KMS-11 (cell line): ENCODE data around the gene MRTFA.

Experiments
- H2AFZ ChIP-seq: fragments of 200-600 bp; sonication (generic); 2 replicates; pipeline ENCODE4 v1.6.1; 2016; ENCODE audit warnings: antibody characterized with exemption, mixed run types, low read depth
- H3K27ac ChIP-seq: fragments of 200-600 bp; sonication (generic); 2 replicates; pipeline ENCODE4 v1.6.1; 2016; ENCODE audit warnings: mild to moderate bottlenecking, mixed run types
- H3K27me3 ChIP-seq: fragments of 200-600 bp; sonication (generic); 2 replicates; pipeline ENCODE4 v1.6.1; 2017; ENCODE audit warnings: mild to moderate bottlenecking, low read depth, mixed run types, moderate library complexity; ENCODE audit not compliant: insufficient read depth
- H3K36me3 ChIP-seq: fragments of 200-600 bp; sonication (generic); 2 replicates; pipeline ENCODE4 v1.6.1; 2017; ENCODE audit warnings: mild to moderate bottlenecking, mixed run types; ENCODE audit not compliant: insufficient read depth
- H3K4me1 ChIP-seq: fragments of 200-600 bp; sonication (generic); 2 replicates; pipeline ENCODE4 v1.6.1; 2016; ENCODE audit warnings: mild to moderate bottlenecking, low read depth, mixed run types; ENCODE audit not compliant: poor library complexity, severe bottlenecking
- H3K4me2 ChIP-seq: fragments of 200-600 bp; sonication (generic); 2 replicates; pipeline ENCODE4 v1.7.0; 2016; ENCODE audit warnings: mild to moderate bottlenecking, mixed run types
- H3K4me3 ChIP-seq: fragments of 200-600 bp; sonication (generic); IDR thresholded peaks from 2 replicates; pipeline ENCODE4 v1.6.1; 2017; ENCODE audit warnings: low read depth, low read length, mixed read lengths; ENCODE audit not compliant: insufficient read depth
- H3K79me2 ChIP-seq: fragments of 200-600 bp; sonication (generic); 2 replicates; pipeline ENCODE4 v1.6.1; 2016; ENCODE audit warnings: low read depth, mixed run types; ENCODE audit not compliant: insufficient read depth
- H3K9ac ChIP-seq: fragments of 200-600 bp; sonication (generic); 2 replicates; pipeline ENCODE4 v1.6.1; 2016; ENCODE audit warnings: mild to moderate bottlenecking, mixed run types
- H4K20me1 ChIP-seq: fragments of 200-600 bp; sonication (generic); 2 replicates; pipeline ENCODE4 v1.6.1; 2016; ENCODE audit warnings: mild to moderate bottlenecking, mixed run types; ENCODE audit not compliant: insufficient read depth
- TF ChIP-seq, protein P1 (sequence below): fragments of 200-600 bp; sonication (generic); conservative IDR thresholded peaks from 2 replicates; pipeline ENCODE4 v1.6.1; 2017; ENCODE audit warnings: low read depth, mild to moderate bottlenecking, antibody characterized with exemption, low read length, moderate library complexity, mixed read lengths

MRTFA gene

DNA sequence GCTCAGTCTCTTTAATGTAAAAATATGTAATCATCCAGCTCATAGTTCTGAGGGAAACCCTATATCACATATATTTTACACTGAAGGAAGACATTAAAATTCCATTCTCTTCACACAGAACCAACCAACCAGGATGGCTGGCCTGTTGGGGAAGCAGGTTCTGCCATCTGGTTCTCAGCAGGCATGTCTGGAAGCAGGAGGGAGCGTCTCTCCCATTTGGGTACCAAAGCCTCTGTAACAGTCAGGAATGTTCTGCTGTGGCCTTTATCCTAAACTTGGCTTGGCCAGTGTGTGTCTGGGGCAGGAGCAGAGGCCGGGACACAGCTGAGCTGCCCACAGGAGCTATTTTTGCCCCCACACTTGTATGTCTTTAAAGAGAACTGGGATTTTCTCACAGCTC is 236.9 kb downstream of the MRTFA start:
- Histone ChIP-seq H3K4me3 (no peak overlapping the region), H3K79me2 (no peaks in the 10 kb centered on the region), H3K4me1 (no peaks in the 10 kb centered on the region), H3K9ac (no peak overlapping the region), H3K4me2 (no peak overlapping the region), H2AFZ (no peak overlapping the region), H4K20me1 (no peaks in the 10 kb centered on the region), H3K27me3 (no peaks in the 10 kb centered on the region), H3K27ac (no peak overlapping the region), H3K36me3 (no peaks in the 10 kb centered on the region)
- TF ChIP-seq, protein P1, sequence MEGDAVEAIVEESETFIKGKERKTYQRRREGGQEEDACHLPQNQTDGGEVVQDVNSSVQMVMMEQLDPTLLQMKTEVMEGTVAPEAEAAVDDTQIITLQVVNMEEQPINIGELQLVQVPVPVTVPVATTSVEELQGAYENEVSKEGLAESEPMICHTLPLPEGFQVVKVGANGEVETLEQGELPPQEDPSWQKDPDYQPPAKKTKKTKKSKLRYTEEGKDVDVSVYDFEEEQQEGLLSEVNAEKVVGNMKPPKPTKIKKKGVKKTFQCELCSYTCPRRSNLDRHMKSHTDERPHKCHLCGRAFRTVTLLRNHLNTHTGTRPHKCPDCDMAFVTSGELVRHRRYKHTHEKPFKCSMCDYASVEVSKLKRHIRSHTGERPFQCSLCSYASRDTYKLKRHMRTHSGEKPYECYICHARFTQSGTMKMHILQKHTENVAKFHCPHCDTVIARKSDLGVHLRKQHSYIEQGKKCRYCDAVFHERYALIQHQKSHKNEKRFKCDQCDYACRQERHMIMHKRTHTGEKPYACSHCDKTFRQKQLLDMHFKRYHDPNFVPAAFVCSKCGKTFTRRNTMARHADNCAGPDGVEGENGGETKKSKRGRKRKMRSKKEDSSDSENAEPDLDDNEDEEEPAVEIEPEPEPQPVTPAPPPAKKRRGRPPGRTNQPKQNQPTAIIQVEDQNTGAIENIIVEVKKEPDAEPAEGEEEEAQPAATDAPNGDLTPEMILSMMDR, result no peak

DNA sequence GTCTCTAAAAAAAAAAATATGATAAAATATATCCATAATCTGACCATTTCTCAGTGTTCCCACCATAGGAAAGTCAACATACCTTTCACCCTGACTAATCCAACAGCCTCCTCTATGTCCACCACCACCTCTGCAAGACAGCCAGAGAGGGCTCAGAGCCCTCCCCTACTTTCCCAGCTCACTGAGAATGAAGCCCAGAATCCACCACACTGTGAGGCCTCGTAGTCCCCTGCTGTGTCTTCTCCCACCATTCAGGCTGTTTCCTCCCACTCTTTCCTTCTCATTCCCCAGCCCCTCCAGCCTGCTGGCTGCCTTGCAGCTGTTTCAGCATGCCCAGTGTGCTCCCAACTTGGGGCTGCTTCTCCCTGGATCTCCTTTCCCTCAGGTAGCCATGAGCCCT is 239.1 kb downstream of the MRTFA start:
- Histone ChIP-seq H2AFZ (no peak overlapping the region), H3K36me3 (no peaks in the 10 kb centered on the region), H3K9ac (no peak overlapping the region), H3K4me2 (no peak overlapping the region), H3K4me3 (no peak overlapping the region), H3K27me3 (no peaks in the 10 kb centered on the region), H3K79me2 (no peaks in the 10 kb centered on the region), H3K4me1 (no peaks in the 10 kb centered on the region), H3K27ac (no peak overlapping the region), H4K20me1 (no peaks in the 10 kb centered on the region)
- TF ChIP-seq, protein P1, result no peak

DNA sequence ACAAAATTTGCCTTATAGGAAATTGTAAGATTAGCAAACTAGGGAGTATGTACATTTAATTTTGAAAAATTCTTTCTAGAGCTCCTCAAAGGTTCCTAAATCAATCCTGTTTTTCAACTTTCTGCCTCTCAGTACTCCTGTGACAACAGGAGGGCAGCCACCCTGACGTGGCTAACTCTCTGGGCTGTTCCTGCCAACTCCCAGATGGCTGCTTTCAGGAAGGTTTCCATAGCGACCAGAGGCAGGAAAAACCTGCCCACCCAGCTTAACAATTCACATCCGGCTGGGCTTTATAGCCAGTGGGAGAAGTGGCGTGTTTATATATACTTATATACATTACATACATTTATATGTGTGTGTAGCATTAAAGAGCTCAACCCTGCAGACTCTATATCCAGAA is 239.6 kb downstream of the MRTFA start:
- Histone ChIP-seq H3K4me2 (no peak overlapping the region), H4K20me1 (no peaks in the 10 kb centered on the region), H3K27me3 (no peaks in the 10 kb centered on the region), H3K27ac (no peak overlapping the region), H3K9ac (no peak overlapping the region), H3K4me3 (no peak overlapping the region), H3K36me3 (no peaks in the 10 kb centered on the region), H3K79me2 (no peaks in the 10 kb centered on the region), H3K4me1 (no peaks in the 10 kb centered on the region), H2AFZ (no peak overlapping the region)
- TF ChIP-seq, protein P1, result no peak

DNA sequence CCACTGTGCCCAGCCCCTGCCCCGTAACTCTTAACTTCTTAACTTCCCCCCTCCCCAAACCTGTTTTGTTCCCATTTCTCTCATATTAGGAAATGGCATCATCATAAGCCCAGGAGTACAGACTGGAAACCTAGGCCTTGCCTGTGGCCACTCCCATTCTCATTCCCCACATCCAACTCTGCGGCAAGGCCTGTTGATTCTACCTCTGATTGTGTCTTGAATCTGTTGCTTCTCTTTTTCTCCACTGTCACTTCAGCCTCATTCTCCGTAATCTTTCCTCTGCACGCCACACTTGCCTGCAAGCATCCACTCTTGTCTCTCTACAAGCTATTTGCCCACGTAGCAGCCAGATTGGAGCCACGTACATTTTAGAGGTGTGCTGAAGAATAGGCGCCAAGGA is 240.9 kb downstream of the MRTFA start:
- Histone ChIP-seq H3K4me3 (no peak overlapping the region), H3K27ac (no peak overlapping the region), H3K9ac (no peak overlapping the region), H3K36me3 (no peaks in the 10 kb centered on the region), H3K4me2 (no peak overlapping the region), H2AFZ (no peak overlapping the region), H3K27me3 (no peaks in the 10 kb centered on the region), H4K20me1 (no peaks in the 10 kb centered on the region), H3K4me1 (no peaks in the 10 kb centered on the region), H3K79me2 (no peaks in the 10 kb centered on the region)
- TF ChIP-seq, protein P1, result no peak

DNA sequence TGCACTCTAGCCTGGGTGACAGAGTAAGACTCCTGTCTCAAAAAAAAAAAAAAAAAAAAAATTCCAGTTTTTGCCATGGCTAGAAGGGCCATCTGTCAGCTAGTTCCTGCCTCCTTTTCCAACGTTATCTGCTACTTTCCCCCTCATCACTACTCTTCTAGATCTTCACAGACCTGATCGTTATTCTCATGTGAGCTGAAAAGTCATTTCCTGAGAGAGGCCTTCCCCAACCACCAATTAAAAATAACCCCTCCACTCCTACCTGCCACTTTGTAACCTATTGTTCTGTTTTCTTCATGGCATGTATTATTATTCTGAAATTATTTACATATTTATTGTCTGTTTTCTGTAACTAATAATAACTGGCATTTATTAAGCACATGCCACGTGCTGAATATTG is 241.9 kb downstream of the MRTFA start:
- no peaks in the 10 kb centered on the region for H4K20me1 ChIP-seq
- H3K27ac ChIP-seq, result no peak overlapping the region

More for the DNA sequence above, 241.9 kb downstream of the MRTFA start:
- TF ChIP-seq, protein P1, result no peak
- Histone ChIP-seq H3K4me3 (no peak overlapping the region), H3K36me3 (no peaks in the 10 kb centered on the region), H3K4me2 (no peak overlapping the region), H3K9ac (no peak overlapping the region), H3K79me2 (no peaks in the 10 kb centered on the region), H2AFZ (no peak overlapping the region), H3K4me1 (no peaks in the 10 kb centered on the region), H3K27me3 (no peaks in the 10 kb centered on the region)
